Measurements from ENCODE around the gene AOPEP.

GRCh38 chr9:94758880-94759279 is 32.4 kb downstream of the AOPEP start:
- no peak for TF ChIP-seq CTCF (IDR thresholded peaks at IDR 0.05 in 8 of 11, conservative IDR thresholded peaks at IDR 0.05 in 3 of 11)
- no peak for TF ChIP-seq POLR2A (IDR thresholded peaks at IDR 0.05)
- TF ChIP-seq POLR2AphosphoS5 (IDR thresholded peaks at IDR 0.05), result no peak

Data from spleen (tissue), 7 donors.